LNCaP clone FGC (cell line): ENCODE measurements around the gene PCDHGA9.
"Not testable (repeated sequence)": the region's sequence is repeated elsewhere in the genome, so short reads cannot be mapped to it uniquely, and the experiment has no call there.

ENCODE experiments used
- DNase-seq: peaks from one replicate; pipeline ENCODE4 v3.0.0-alpha.2; 2011; ENCODE audit warnings: low read depth
- H3K4me3 ChIP-seq: 2 replicates; pipeline ENCODE4 v1.5.1; 2011; ENCODE audit warnings: mild to moderate bottlenecking, low read depth, low read length, control low read depth
- TF ChIP-seq, protein P1 (sequence below): IDR thresholded peaks from 2 replicates; pipeline ENCODE4 v1.5.1; 2012; ENCODE audit warnings: mild to moderate bottlenecking; ENCODE audit not compliant: control insufficient read depth, insufficient read depth; ENCODE audit errors: extremely low read depth

PCDHGA9 gene

DNA sequence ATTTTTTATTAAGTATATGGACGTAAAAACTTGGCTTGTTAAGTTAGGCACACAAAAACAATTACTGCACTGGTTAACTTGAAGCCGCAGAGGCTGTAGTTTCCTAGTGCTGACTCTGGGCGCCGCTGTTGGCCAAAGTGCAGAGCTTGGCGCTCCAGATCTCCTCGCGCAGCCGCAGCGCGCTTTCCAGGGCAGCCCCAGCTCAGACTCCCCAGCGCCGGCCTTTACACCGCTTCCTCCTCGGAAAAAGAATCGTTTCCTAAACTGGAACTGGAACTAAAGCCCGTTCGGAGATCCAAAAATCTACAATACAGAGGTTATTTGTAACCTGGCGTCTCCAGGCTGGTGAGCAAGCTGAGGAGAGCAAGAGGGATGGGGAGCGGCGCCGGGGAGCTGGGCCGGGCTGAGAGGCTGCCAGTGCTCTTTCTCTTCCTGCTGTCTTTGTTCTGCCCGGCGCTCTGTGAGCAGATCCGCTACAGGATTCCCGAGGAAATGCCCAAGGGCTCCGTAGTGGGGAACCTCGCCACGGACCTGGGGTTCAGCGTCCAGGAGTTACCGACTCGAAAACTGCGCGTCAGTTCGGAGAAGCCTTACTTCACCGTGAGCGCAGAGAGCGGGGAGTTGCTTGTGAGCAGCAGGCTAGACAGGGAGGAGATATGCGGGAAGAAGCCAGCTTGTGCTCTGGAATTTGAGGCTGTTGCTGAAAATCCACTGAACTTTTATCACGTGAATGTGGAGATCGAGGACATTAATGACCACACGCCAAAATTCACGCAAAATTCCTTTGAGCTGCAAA, 4.6 kb upstream of the PCDHGA9 start, which contains the start of gene PCDHGB5:
Gene PCDHGB5, plus strand, starts transcription at position 192 of the 796 bp plus-strand sequence. Its CDS starts 181 bp downstream, at position 373.
- TF ChIP-seq, protein P1, sequence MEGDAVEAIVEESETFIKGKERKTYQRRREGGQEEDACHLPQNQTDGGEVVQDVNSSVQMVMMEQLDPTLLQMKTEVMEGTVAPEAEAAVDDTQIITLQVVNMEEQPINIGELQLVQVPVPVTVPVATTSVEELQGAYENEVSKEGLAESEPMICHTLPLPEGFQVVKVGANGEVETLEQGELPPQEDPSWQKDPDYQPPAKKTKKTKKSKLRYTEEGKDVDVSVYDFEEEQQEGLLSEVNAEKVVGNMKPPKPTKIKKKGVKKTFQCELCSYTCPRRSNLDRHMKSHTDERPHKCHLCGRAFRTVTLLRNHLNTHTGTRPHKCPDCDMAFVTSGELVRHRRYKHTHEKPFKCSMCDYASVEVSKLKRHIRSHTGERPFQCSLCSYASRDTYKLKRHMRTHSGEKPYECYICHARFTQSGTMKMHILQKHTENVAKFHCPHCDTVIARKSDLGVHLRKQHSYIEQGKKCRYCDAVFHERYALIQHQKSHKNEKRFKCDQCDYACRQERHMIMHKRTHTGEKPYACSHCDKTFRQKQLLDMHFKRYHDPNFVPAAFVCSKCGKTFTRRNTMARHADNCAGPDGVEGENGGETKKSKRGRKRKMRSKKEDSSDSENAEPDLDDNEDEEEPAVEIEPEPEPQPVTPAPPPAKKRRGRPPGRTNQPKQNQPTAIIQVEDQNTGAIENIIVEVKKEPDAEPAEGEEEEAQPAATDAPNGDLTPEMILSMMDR: peak; percentile 72
- not testable (repeated sequence) for DNase-seq
- H3K4me3 ChIP-seq: peak within 1 kb of the TSS; percentile 51

DNA sequence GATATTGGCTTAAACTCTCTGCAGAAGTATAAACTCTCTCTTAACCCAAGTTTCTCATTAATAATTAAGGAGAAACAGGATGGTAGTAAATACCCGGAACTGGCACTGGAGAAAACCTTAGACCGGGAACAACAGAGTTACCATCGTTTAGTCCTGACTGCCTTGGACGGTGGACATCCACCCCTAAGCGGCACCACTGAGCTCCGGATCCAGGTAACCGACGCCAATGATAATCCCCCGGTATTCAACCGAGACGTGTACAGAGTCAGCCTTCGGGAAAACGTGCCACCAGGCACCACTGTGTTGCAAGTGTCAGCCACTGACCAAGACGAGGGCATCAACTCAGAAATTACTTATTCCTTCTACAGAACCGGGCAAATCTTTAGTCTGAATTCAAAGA, 4.0 kb upstream of the PCDHGA9 start:
- DNase-seq: no peak
- no peak overlapping the region for H3K4me3 ChIP-seq
- TF ChIP-seq, protein P1: no peak

DNA sequence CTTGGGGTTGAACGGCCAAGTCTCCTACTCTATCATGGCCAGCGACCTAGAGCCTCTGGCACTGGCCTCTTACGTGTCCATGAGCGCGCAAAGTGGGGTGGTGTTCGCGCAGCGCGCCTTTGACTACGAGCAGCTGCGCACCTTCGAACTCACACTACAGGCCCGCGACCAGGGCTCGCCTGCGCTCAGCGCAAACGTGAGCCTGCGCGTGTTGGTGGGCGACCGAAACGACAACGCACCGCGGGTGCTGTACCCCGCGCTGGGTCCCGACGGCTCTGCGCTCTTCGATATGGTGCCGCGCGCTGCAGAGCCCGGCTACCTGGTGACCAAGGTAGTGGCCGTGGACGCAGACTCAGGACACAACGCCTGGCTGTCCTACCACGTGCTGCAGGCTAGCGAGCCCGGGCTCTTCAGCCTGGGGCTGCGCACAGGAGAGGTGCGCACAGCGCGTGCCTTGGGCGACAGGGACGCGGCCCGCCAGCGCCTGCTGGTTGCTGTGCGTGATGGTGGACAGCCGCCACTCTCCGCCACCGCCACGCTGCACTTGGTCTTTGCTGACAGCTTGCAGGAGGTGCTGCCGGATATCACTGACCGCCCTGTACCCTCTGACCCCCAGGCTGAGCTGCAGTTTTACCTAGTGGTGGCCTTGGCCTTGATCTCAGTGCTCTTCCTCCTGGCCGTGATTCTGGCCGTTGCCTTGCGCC, 2.9 kb upstream of the PCDHGA9 start:
- DNase-seq: no peak
- no peak overlapping the region for H3K4me3 ChIP-seq
- TF ChIP-seq, protein P1: no peak

DNA sequence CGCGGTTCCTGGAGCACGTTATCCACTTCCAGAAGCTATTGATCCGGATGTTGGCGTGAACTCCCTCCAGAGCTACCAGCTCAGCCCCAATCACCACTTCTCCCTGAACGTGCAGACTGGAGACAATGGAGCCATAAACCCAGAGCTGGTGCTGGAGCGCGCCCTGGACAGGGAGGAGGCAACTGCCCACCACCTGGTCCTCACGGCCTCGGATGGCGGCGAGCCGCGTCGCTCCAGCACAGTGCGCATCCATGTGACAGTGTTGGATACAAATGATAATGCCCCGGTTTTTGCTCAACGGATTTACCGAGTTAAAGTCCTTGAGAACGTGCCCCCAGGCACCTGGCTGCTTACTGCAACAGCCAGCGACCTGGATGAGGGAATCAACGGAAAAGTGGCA, 809 bp downstream of the PCDHGA9 start:
- TF ChIP-seq, protein P1: no peak
- DNase-seq: no peak

DNA sequence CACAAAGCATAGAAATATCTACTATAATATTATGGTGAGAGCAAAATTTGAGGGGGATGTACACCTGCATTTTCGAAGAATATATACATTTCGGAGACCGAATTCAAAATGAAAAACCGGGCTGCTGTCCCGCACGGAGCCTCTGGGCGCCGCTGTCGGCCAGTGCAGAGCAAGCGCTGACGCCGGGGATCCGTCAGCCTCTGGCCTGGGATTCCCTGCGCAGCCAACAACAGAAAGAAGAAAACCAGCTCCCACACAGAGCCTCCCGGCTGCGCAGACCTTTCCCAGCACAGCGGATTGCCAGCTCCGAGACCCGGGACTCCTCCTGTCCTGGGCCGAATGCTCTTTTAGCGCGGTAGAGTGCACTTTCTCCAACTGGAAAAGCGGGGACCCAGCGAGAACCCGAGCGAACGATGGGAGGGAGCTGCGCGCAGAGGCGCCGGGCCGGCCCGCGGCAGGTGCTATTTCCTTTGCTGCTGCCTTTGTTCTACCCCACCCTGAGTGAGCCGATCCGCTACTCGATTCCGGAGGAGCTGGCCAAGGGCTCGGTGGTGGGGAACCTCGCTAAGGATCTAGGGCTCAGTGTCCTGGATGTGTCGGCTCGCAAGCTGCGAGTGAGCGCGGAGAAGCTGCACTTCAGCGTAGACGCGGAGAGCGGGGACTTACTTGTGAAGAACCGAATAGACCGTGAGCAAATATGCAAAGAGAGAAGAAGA, 5.4 kb downstream of the PCDHGA9 start, which contains the start of gene PCDHGB6:
Gene PCDHGB6, plus strand, starts transcription at position 232 of the 716 bp plus-strand sequence. Its CDS starts 182 bp downstream, at position 414.
- TF ChIP-seq, protein P1: peak; percentile 37; the same call in 1 of the 2 replicates
- H3K4me3 ChIP-seq, DNase-seq: not testable (repeated sequence)

More for the DNA sequence above, 809 bp downstream of the PCDHGA9 start:
- H3K4me3 ChIP-seq: no peak overlapping the region

DNA sequence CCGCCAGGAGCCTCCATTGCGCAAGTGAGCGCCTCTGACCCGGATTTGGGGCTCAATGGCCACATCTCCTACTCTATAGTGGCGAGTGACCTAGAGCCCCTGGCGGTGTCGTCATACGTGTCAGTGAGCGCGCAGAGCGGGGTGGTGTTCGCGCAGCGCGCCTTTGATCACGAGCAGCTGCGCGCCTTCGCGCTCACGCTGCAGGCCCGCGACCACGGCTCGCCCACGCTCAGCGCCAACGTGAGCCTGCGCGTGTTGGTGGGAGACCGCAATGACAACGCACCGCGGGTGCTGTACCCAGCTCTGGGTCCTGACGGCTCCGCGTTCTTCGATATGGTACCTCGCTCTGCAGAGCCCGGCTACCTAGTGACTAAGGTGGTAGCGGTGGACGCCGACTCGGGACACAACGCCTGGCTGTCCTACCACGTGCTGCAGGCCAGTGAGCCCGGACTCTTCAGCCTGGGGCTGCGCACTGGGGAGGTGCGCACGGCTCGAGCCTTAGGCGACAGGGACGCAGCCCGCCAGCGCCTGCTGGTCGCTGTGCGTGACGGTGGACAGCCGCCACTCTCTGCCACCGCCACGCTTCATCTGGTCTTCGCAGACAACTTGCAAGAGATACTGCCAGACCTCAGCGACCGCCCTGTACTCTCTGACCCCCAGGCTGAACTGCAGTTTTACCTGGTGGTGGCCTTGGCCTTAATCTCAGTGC, 7.2 kb downstream of the PCDHGA9 start:
- no peak overlapping the region for H3K4me3 ChIP-seq
- no peak for DNase-seq
- TF ChIP-seq, protein P1: no peak
